ENCODE measurements around the gene MYO15B.

DNA sequence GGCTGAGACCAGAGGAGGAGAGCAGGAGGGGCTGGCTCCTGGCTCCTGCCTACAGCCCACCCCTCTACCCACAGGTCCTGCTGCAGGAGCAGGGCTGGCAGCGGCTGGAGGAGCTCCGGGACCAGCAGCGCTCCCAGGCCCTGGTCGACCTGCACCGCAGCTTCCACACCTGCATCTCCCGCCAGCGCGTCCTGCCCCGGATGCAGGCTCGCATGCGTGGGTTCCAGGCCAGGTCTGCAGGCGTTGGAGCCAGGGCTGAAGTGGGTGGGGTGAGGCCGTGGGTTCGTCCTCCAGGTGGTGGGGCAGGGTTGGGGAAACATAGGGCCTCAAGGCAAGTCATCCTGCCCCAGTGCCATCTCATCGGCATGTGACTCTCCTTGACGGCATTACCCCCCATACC lies 18.2 kb downstream of the MYO15B start:
- TF ChIP-seq, protein P1, sequence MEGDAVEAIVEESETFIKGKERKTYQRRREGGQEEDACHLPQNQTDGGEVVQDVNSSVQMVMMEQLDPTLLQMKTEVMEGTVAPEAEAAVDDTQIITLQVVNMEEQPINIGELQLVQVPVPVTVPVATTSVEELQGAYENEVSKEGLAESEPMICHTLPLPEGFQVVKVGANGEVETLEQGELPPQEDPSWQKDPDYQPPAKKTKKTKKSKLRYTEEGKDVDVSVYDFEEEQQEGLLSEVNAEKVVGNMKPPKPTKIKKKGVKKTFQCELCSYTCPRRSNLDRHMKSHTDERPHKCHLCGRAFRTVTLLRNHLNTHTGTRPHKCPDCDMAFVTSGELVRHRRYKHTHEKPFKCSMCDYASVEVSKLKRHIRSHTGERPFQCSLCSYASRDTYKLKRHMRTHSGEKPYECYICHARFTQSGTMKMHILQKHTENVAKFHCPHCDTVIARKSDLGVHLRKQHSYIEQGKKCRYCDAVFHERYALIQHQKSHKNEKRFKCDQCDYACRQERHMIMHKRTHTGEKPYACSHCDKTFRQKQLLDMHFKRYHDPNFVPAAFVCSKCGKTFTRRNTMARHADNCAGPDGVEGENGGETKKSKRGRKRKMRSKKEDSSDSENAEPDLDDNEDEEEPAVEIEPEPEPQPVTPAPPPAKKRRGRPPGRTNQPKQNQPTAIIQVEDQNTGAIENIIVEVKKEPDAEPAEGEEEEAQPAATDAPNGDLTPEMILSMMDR (conservative IDR thresholded peaks at IDR 0.05 in 1 of 2, IDR thresholded peaks at IDR 0.05 in 1 of 2; ENCODE audit: low read depth in 1 of 2, low read length in 2 of 2), result no peak
- TF ChIP-seq EZH2 (IDR thresholded peaks at IDR 0.05; ENCODE audit: low read length, missing control alignments), result no peak
